Neural progenitor cell (in vitro differentiated cells): ENCODE measurements around the gene NAT10. TPM values are rescaled to one million over a fixed set of nuclear protein-coding genes. Genes with fewer than 3 reads are reported as not detected.

Experiments used
- DNase-seq: peaks from one replicate; pipeline ENCODE4 v3.0.0-alpha.2; 2016; ENCODE audit warnings: low spot score
- H2AFZ ChIP-seq: fragments of 200-600 bp; sonication (generic); replicated peaks from 2 replicates; pipeline ENCODE4 v1.6.1; 2016; ENCODE audit warnings: antibody characterized with exemption
- H3F3A ChIP-seq: fragments of 200-600 bp; sonication (generic); 2 replicates; pipeline ENCODE4 v1.6.1; 2016; ENCODE audit warnings: antibody characterized with exemption, low read depth
- H3K27ac ChIP-seq: fragments of 200-600 bp; sonication (generic); 2 replicates; pipeline ENCODE4 v1.5.1; 2016; ENCODE audit warnings: mild to moderate bottlenecking
- H3K27me3 ChIP-seq: fragments of 200-600 bp; sonication (generic); 2 replicates; pipeline ENCODE4 v1.6.1; 2016; ENCODE audit warnings: mild to moderate bottlenecking, moderate library complexity
- H3K36me3 ChIP-seq: fragments of 200-600 bp; sonication (generic); 2 replicates; pipeline ENCODE4 v1.5.1; 2016
- H3K4me1 ChIP-seq: fragments of 200-600 bp; sonication (generic); 2 replicates; pipeline ENCODE4 v1.6.1; 2016; ENCODE audit warnings: mixed run types
- H3K4me2 ChIP-seq: fragments of 200-600 bp; sonication (generic); 2 replicates; pipeline ENCODE4 v1.6.1; 2016
- H3K4me3 ChIP-seq: fragments of 200-600 bp; sonication (generic); 2 replicates; pipeline ENCODE4 v1.5.1; 2016
- H3K79me2 ChIP-seq: fragments of 200-600 bp; sonication (generic); 2 replicates; pipeline ENCODE4 v1.6.1; 2016; ENCODE audit warnings: low read depth
- H3K9ac ChIP-seq: fragments of 200-600 bp; sonication (generic); 2 replicates; pipeline ENCODE4 v1.6.1; 2016
- H3K9me3 ChIP-seq: fragments of 200-600 bp; sonication (generic); 2 replicates; pipeline ENCODE4 v1.5.1; 2016; ENCODE audit warnings: low read depth
- H4K20me1 ChIP-seq: fragments of 200-600 bp; sonication (generic); 2 replicates; pipeline ENCODE4 v1.6.1; 2016; ENCODE audit warnings: low read depth
- H3K27ac Mint-ChIP-seq: 3 replicates; pipeline ENCODE4 v1.8.0; 2021; ENCODE audit warnings: mixed read lengths
- H3K27me3 Mint-ChIP-seq: 2 replicates; pipeline ENCODE4 v1.8.0; 2022; ENCODE audit warnings: low read depth, mild to moderate bottlenecking, inconsistent platforms, moderate library complexity, mixed read lengths; ENCODE audit not compliant: insufficient read depth
- H3K36me3 Mint-ChIP-seq: 3 replicates; pipeline ENCODE4 v1.8.0; 2021; ENCODE audit warnings: mixed read lengths
- H3K4me1 Mint-ChIP-seq: 3 replicates; pipeline ENCODE4 v1.8.0; 2021; ENCODE audit warnings: mixed read lengths
- H3K4me3 Mint-ChIP-seq: 3 replicates; pipeline ENCODE4 v1.8.0; 2021; ENCODE audit warnings: mild to moderate bottlenecking, moderate library complexity, mixed read lengths
- H3K9me3 Mint-ChIP-seq: 3 replicates; pipeline ENCODE4 v1.8.0; 2020; ENCODE audit warnings: mixed read lengths
- EZH2 ChIP-seq: fragments of 200-600 bp; sonication (generic); IDR thresholded peaks from 2 replicates; pipeline ENCODE4 v1.6.1; 2017; ENCODE audit warnings: antibody characterized with exemption, mild to moderate bottlenecking, moderate library complexity
- EZH2phosphoT487 ChIP-seq: fragments of 200-600 bp; sonication (generic); IDR thresholded peaks from 2 replicates; pipeline ENCODE4 v1.6.1; 2017; ENCODE audit warnings: antibody characterized with exemption
- total RNA-seq: library from RNA; depleted of rRNA; stranded (reverse); fragments of >200 nt; gene quantifications from 2 replicates; pipeline ENCODE4 v1.2.3, GENCODE V29; 2015; ENCODE audit warnings: low replicate concordance
- TF ChIP-seq, protein P1 (sequence below): fragments of 200-600 bp; sonication (generic); IDR thresholded peaks from 2 replicates; pipeline ENCODE4 v1.5.1; 2017; ENCODE audit warnings: antibody characterized with exemption, mild to moderate bottlenecking

Gene NAT10
- total RNA-seq, 1 donor from 2014 or later: 42.9 TPM

DNA sequence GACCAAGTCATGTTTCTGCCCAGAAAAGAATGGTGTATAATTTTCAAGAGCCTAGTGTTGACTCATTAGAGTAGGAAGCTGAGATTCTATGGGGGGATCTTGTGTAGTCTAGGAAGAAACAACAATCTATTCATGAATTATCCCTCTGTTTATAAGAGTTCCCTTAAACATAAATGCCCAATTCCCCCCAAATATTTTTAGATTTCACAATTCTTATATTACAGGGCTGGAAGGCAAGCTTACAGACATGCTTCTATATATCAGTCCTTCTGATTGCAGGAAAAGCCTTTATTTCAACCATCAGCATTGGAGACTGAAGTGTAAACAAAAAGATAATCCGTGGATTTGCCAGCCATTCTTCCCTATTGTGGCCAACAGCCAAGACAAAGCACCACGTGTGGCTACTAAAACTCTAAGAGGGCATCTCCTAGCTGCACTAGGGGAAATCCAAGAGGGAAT, 71.4 kb downstream of the NAT10 start:
- Mint-ChIP-seq H3K27ac (no peak overlapping the region), H3K36me3 (no peaks in the 10 kb centered on the region), H3K27me3 (peaks cover 9% of the 10 kb centered on the region), H3K9me3 (no peaks in the 10 kb centered on the region), H3K4me1 (peaks cover 10% of the 10 kb centered on the region), H3K4me3 (no peak overlapping the region)
- peaks cover 18% of the 10 kb centered on the region for H3K27me3 ChIP-seq
- no peaks in the 10 kb centered on the region for H3K9me3 ChIP-seq
- no peak overlapping the region for H3K9ac ChIP-seq
- H2AFZ ChIP-seq: no peak overlapping the region
- TF ChIP-seq, protein P1, sequence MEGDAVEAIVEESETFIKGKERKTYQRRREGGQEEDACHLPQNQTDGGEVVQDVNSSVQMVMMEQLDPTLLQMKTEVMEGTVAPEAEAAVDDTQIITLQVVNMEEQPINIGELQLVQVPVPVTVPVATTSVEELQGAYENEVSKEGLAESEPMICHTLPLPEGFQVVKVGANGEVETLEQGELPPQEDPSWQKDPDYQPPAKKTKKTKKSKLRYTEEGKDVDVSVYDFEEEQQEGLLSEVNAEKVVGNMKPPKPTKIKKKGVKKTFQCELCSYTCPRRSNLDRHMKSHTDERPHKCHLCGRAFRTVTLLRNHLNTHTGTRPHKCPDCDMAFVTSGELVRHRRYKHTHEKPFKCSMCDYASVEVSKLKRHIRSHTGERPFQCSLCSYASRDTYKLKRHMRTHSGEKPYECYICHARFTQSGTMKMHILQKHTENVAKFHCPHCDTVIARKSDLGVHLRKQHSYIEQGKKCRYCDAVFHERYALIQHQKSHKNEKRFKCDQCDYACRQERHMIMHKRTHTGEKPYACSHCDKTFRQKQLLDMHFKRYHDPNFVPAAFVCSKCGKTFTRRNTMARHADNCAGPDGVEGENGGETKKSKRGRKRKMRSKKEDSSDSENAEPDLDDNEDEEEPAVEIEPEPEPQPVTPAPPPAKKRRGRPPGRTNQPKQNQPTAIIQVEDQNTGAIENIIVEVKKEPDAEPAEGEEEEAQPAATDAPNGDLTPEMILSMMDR: no peak
- TF ChIP-seq EZH2 (no peak), EZH2phosphoT487 (no peak)
- no peak overlapping the region for H3K27ac ChIP-seq
- peaks cover 7% of the 10 kb centered on the region for H3F3A ChIP-seq
- peaks cover 11% of the 10 kb centered on the region for H3K4me1 ChIP-seq
- no peaks in the 10 kb centered on the region for H3K79me2 ChIP-seq
- no peak overlapping the region for H3K4me3 ChIP-seq
- DNase-seq: peak; percentile 53
- H4K20me1 ChIP-seq: no peaks in the 10 kb centered on the region
- no peaks in the 10 kb centered on the region for H3K36me3 ChIP-seq
- no peak overlapping the region for H3K4me2 ChIP-seq

DNA sequence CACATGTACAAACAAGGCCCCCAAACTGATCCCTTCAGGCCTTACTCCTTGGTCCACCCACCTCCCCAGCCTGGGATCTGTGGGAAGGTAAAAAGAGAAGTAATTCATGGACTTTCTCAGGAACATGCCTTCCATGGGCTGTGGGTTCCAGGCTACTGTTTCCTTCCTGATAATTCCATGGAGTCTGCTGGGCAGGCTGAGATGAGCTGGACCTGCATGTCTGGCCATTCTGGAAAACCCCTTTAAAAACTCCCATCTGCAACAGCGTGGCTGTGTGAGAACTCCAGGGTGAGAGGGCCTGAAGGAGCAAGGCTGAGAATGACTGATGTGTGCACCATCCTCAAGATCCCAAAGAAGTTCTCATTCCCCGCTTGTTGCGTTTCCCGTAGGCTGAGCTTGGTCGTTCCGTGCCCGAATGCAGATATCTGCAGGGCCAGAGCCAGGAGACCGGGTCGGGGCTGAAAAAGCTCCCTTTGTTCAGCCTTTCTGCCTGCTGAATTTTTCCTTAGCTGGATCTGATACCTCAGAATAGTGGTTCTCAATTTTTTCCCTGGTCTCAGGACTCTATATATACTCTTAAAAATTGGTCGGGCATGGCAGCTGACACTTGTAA, 72.9 kb downstream of the NAT10 start:
- Mint-ChIP-seq H3K4me3 (no peak overlapping the region), H3K27me3 (peaks cover 11% of the 10 kb centered on the region), H3K4me1 (peaks cover 10% of the 10 kb centered on the region), H3K27ac (no peak overlapping the region), H3K36me3 (no peaks in the 10 kb centered on the region), H3K9me3 (no peaks in the 10 kb centered on the region)
- Histone ChIP-seq H3F3A (peaks cover 7% of the 10 kb centered on the region), H3K9me3 (no peaks in the 10 kb centered on the region), H2AFZ (no peak overlapping the region), H3K36me3 (no peaks in the 10 kb centered on the region), H3K27me3 (peaks cover 20% of the 10 kb centered on the region), H3K4me1 (peaks cover 11% of the 10 kb centered on the region), H4K20me1 (no peaks in the 10 kb centered on the region), H3K79me2 (no peaks in the 10 kb centered on the region), H3K4me3 (no peak overlapping the region), H3K4me2 (no peak overlapping the region), H3K9ac (no peak overlapping the region), H3K27ac (no peak overlapping the region)
- TF ChIP-seq, protein P1: no peak
- TF ChIP-seq EZH2 (no peak), EZH2phosphoT487 (no peak)
- DNase-seq: no peak

DNA sequence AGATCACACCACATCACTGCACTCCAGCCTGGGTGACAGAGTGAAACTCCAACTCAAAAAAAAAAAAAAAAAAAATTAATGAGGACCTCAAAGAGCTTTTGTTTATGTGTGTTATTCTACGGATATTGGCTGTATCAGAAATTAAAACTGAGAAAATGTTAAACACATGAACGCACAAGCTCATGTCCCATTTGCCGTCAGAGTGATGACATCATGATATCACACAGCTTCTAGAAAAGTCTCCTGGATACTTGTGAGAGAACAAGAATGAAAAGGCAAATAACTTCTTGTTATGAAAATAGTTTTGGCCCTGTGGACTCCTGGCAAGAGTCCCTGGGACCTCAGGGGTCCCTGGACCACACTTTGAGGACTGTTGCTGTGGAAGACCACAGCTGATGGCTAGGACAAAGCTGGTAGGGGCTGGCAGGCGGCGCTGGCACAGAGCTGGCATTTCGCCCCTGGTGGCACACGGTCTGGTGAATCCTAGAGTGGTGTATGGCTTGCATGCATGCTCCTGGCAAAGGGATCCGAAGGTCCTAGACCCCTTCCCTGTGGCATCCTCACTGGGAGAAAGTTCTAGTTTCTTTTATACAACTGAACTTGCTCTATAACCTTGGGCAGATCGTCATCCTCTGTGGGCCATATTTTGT, 73.7 kb downstream of the NAT10 start:
- Histone ChIP-seq H3K4me3 (no peak overlapping the region), H3K9ac (no peak overlapping the region), H3K27ac (no peak overlapping the region), H3K27me3 (peaks cover 21% of the 10 kb centered on the region), H4K20me1 (no peaks in the 10 kb centered on the region), H3F3A (peaks cover 7% of the 10 kb centered on the region), H3K4me2 (no peak overlapping the region), H3K79me2 (no peaks in the 10 kb centered on the region), H3K4me1 (peaks cover 11% of the 10 kb centered on the region), H3K36me3 (no peaks in the 10 kb centered on the region), H2AFZ (no peak overlapping the region), H3K9me3 (no peaks in the 10 kb centered on the region)
- no peaks in the 10 kb centered on the region for H3K9me3 Mint-ChIP-seq
- H3K4me3 Mint-ChIP-seq: no peak overlapping the region
- TF ChIP-seq EZH2phosphoT487: no peak
- TF ChIP-seq, protein P1: no peak
- TF ChIP-seq EZH2: no peak
- no peaks in the 10 kb centered on the region for H3K36me3 Mint-ChIP-seq
- H3K27ac Mint-ChIP-seq: no peak overlapping the region
- DNase-seq: no peak
- peaks cover 9% of the 10 kb centered on the region for H3K4me1 Mint-ChIP-seq
- H3K27me3 Mint-ChIP-seq: peaks cover 9% of the 10 kb centered on the region
